LNCaP clone FGC (cell line): ENCODE data around the gene MESP1.
"Not testable (repeated sequence)": the region's sequence is repeated elsewhere in the genome, so short reads cannot be mapped to it uniquely, and the experiment has no call there.

Experiments used
- DNase-seq: peaks from one replicate; pipeline ENCODE4 v3.0.0-alpha.2; 2011; ENCODE audit warnings: low read depth
- H3K4me3 ChIP-seq: 2 replicates; pipeline ENCODE4 v1.5.1; 2011; ENCODE audit warnings: mild to moderate bottlenecking, low read depth, low read length, control low read depth
- TF ChIP-seq, protein P1 (sequence below): IDR thresholded peaks from 2 replicates; pipeline ENCODE4 v1.5.1; 2012; ENCODE audit warnings: mild to moderate bottlenecking; ENCODE audit not compliant: control insufficient read depth, insufficient read depth; ENCODE audit errors: extremely low read depth

MESP1 gene

DNA sequence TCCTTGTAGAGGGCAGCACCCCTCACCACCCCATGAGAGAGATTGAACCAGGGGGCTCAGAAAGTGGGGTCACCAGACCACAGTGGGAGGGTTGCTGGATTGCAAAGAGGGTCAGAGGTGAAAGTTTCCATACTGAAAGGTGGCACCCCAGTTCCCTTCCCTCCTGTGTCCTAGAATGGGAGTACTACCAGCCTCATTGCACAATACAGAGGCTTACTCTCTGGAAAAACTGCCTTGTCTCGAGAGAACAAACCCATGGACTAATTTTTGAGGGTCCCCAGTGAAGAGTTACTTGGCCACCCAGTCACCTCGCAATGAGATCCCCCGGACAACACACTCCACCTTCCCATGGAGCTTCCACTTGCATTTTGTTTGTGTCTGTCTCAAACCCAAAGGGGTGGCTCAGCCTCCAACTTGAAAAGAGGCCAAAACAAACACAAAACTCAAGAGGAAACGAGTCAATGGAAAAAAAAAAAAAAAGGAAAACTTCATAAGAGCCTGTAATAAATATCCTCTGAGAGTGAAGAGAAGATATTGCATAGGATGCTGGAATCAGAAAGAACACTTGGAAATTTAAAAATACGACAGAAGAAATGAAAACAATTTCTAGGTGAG lies 43.7 kb upstream of the MESP1 start:
- no peak for DNase-seq
- TF ChIP-seq, protein P1, sequence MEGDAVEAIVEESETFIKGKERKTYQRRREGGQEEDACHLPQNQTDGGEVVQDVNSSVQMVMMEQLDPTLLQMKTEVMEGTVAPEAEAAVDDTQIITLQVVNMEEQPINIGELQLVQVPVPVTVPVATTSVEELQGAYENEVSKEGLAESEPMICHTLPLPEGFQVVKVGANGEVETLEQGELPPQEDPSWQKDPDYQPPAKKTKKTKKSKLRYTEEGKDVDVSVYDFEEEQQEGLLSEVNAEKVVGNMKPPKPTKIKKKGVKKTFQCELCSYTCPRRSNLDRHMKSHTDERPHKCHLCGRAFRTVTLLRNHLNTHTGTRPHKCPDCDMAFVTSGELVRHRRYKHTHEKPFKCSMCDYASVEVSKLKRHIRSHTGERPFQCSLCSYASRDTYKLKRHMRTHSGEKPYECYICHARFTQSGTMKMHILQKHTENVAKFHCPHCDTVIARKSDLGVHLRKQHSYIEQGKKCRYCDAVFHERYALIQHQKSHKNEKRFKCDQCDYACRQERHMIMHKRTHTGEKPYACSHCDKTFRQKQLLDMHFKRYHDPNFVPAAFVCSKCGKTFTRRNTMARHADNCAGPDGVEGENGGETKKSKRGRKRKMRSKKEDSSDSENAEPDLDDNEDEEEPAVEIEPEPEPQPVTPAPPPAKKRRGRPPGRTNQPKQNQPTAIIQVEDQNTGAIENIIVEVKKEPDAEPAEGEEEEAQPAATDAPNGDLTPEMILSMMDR, result no peak
- no peak overlapping the region for H3K4me3 ChIP-seq

GRCh38 chr15:89792106-89792805 lies 41.2 kb upstream of the MESP1 start:
- H3K4me3 ChIP-seq, result no peak overlapping the region
- DNase-seq, result no peak
- TF ChIP-seq, protein P1, result no peak

DNA sequence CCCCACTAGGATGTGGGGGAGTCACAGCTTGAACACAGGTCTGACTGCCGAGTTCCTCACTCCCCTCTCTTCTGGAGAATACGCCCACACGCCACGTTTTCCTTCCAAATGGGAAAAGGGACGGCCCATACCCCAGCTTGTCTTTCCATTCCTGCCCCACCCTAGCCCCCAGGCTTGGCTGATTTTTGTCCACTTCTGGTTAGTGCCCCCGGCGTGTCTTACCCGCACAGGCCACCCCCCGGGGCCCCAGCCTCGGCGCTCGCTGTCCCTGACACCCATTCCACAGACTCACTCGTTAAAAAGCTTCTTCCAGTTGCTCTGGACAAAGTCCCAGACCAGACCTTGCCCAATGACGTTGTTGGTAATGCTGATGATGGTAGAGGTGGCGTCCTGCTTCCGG lies 39.6 kb upstream of the MESP1 start:
- no peak for DNase-seq
- H3K4me3 ChIP-seq, result no peak overlapping the region
- TF ChIP-seq, protein P1, result no peak

DNA sequence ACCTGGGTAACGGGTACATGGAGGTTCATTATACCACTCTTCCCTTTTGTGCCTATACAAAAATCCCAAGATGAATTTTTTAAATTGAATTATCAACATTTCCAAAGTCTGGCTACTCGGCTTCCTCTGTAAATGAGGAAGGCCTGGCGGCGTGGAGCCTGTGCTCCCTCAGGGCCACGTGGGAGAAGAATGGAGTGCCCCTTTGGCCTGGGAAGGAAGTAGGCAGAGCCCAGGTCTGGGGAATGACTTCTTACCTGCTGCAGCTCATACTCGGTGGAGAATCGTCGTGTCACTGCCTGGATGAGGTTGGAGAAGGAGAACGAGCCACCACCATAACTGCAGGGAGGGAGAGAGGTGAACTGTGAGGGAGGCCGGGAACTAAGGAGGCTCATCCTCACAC lies 39.2 kb upstream of the MESP1 start:
- DNase-seq, result no peak
- H3K4me3 ChIP-seq, result no peak overlapping the region
- TF ChIP-seq, protein P1, result no peak

- DNase-seq, H3K4me3 ChIP-seq: not testable (repeated sequence)
These were observed 37.5 kb upstream of the MESP1 start for GRCh38 chr15:89788585-89788984.

GRCh38 chr15:89787944-89788343 lies 36.9 kb upstream of the MESP1 start:
- no peak for DNase-seq
- H3K4me3 ChIP-seq, result no peak overlapping the region
- TF ChIP-seq, protein P1, result no peak

GRCh38 chr15:89785774-89786140 lies 34.7 kb upstream of the MESP1 start:
- DNase-seq, result no peak
- TF ChIP-seq, protein P1, result no peak
- no peak overlapping the region for H3K4me3 ChIP-seq
